Thyroid gland (tissue), 4 donors: ENCODE results near the gene NRG3. TPM values are rescaled to one million over a fixed set of nuclear protein-coding genes. Genes with fewer than 3 reads are reported as not detected.

Experiments
- DNase-seq, 2 donors: peaks; one replicate each; pipeline ENCODE4 v3.0.0-alpha.2; 2019
- H3K27ac ChIP-seq, 3 donors: fragments of 200-600 bp; sonication (generic); 1 replicate in 2 of 3; 2 replicates in 1 of 3; pipeline ENCODE4 v1.5.1; 2016 to 2019; ENCODE audit warnings: mild to moderate bottlenecking in 1 of 3, moderate library complexity in 1 of 3
- H3K27me3 ChIP-seq: fragments of 200-600 bp; sonication (generic); one replicate; pipeline ENCODE4 v1.5.1; 2019
- H3K36me3 ChIP-seq, 2 donors: fragments of 200-600 bp; sonication (generic); one replicate each; pipeline ENCODE4 v1.5.1; 2016 to 2019
- H3K4me1 ChIP-seq, 2 donors: fragments of 200-600 bp; sonication (generic); one replicate each; pipeline ENCODE4 v1.5.1; 2017 to 2019
- H3K4me3 ChIP-seq, 3 donors: fragments of 200-600 bp; sonication (generic); replicated peaks in 1 of 3; 1 replicate in 2 of 3; 2 replicates in 1 of 3; pipeline ENCODE4 v1.5.1; 2016; ENCODE audit warnings: mild to moderate bottlenecking in 1 of 3
- H3K9me3 ChIP-seq: fragments of 200-600 bp; sonication (generic); one replicate; pipeline ENCODE4 v1.5.1; 2017
- POLR2A ChIP-seq, 2 donors: fragments of 450-650 bp; IDR thresholded peaks; one replicate each; pipeline ENCODE4 v1.6.1; 2017; ENCODE audit warnings: antibody characterized with exemption in 2 of 2, mild to moderate bottlenecking in 2 of 2, moderate library complexity in 1 of 2
- WGBS, 2 donors: methylation state at CpG; one replicate each; pipeline ENCODE4 v1.1.5; 2017; 5-methylcytosine and 5-hydroxymethylcytosine counted together
- intact Hi-C: fragments of 100-400 bp; cut with DNase I; formaldehyde crosslinking; loops from one replicate; pipeline ENCODE4 v1.15.1; 2023
- total RNA-seq, 4 donors: library from RNA; depleted of rRNA; stranded (reverse); fragments of >200 nt; gene quantifications; one replicate each; pipeline ENCODE4 v1.2.3, GENCODE V29; 2016
- TF ChIP-seq, protein P1 (sequence below), 6 experiments: fragments of 200-600 bp in 3 of 6; fragments of 450-650 bp in 3 of 6; sonication (generic) in 3 of 6; IDR thresholded peaks; one replicate each; pipeline ENCODE4 v1.5.1; 2016 to 2019; ENCODE audit warnings: antibody characterized with exemption in 6 of 6, mild to moderate bottlenecking in 2 of 6, inconsistent platforms in 1 of 6, moderate library complexity in 1 of 6

Gene NRG3
- total RNA-seq, 4 donors from 2014 or later = 0.67 to 1.8 (median 1.3) TPM

DNA sequence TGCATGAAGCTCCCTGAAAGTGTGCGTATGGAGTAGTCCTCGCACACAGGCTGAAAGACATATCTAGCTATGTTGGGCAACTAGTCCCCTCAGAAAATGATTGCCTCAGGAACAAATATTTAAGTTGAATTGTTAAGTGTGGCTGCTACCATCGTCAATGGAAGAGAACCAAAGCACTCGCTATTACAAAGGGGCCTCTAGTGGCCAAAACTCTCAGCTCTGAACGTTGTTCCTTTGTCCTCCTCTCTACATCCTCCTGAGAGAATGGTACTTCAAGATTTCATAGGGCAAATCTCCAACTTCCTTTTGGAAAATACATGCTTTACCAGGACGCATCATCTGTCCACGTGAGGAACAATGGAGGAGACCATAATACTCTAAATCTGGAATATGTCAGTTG, 209.9 kb downstream of the NRG3 start:
- intact Hi-C loops = no loop called here
- DNase-seq = no peak
- Histone ChIP-seq H3K36me3 (no peaks in the 10 kb centered on the region), H3K4me3 (no peak overlapping the region), H3K27me3 (no peaks in the 10 kb centered on the region), H3K9me3 (no peaks in the 10 kb centered on the region), H3K27ac (no peak overlapping the region), H3K4me1 (no peaks in the 10 kb centered on the region)
- WGBS, 2 donors = 78 to 80% methylated on average over 7 of the region's 7 CpGs
- TF ChIP-seq, protein P1, sequence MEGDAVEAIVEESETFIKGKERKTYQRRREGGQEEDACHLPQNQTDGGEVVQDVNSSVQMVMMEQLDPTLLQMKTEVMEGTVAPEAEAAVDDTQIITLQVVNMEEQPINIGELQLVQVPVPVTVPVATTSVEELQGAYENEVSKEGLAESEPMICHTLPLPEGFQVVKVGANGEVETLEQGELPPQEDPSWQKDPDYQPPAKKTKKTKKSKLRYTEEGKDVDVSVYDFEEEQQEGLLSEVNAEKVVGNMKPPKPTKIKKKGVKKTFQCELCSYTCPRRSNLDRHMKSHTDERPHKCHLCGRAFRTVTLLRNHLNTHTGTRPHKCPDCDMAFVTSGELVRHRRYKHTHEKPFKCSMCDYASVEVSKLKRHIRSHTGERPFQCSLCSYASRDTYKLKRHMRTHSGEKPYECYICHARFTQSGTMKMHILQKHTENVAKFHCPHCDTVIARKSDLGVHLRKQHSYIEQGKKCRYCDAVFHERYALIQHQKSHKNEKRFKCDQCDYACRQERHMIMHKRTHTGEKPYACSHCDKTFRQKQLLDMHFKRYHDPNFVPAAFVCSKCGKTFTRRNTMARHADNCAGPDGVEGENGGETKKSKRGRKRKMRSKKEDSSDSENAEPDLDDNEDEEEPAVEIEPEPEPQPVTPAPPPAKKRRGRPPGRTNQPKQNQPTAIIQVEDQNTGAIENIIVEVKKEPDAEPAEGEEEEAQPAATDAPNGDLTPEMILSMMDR (IDR thresholded peaks at IDR 0.05) = no peak
- no peak for TF ChIP-seq POLR2A (IDR thresholded peaks at IDR 0.05)

DNA sequence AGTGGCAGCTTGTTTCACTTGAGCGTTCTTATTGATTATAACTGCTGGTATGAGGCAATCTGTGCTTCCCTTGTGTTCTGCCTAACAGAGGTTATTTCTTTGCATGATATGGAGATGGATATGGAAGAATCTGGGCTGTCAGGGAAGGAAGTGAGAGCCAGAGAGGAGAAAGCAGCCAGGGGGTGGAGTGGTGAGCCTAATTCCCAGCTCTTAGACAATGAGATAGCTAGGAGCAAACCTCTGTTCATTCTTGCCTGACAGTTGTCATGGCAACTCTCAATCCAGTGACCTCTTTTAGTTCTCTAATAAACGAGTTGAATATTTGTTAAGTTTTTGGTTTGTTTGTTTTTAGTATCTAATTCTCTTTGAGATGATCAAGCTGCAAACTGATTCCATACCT, 214.3 kb downstream of the NRG3 start:
- Histone ChIP-seq H3K9me3 (no peaks in the 10 kb centered on the region), H3K27me3 (no peaks in the 10 kb centered on the region), H3K4me1 (no peaks in the 10 kb centered on the region), H3K27ac (no peak overlapping the region), H3K4me3 (no peak overlapping the region), H3K36me3 (no peaks in the 10 kb centered on the region)
- intact Hi-C loops = no loop called here
- WGBS, 2 donors = 35 to 43% methylated on average over 2 of the region's 2 CpGs
- TF ChIP-seq, protein P1 (IDR thresholded peaks at IDR 0.05) = no peak
- no peak for TF ChIP-seq POLR2A (IDR thresholded peaks at IDR 0.05)
- peak; percentile 6 to 11 for DNase-seq

DNA sequence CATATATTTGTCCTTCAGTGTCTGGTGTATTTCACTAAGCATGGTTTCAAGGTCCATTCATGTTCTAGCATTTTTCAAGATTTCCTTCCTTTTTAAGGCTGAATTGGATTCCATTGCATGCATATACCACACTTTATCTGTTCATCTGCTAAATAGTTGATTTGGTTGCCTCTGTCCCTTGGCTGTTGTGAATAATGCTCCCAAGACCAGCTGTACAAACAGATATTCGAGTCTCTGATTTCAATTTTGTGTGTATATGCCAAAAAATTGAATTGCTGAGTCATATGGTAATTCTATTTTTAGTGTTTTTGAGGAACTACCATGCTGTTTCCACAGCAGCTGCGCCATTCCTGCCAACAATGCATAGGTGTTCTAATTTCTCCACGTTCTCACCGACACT, 216.4 kb downstream of the NRG3 start:
- H3K4me1 ChIP-seq = no peaks in the 10 kb centered on the region
- H3K27me3 ChIP-seq = no peaks in the 10 kb centered on the region
- TF ChIP-seq POLR2A (IDR thresholded peaks at IDR 0.05) = no peak
- TF ChIP-seq, protein P1 (IDR thresholded peaks at IDR 0.05) = no peak
- intact Hi-C loops = no loop called here
- 88 to 92% methylated on average over 4 of the region's 4 CpGs for WGBS, 2 donors
- no peaks in the 10 kb centered on the region for H3K36me3 ChIP-seq
- no peak overlapping the region for H3K4me3 ChIP-seq
- DNase-seq = no peak
- H3K27ac ChIP-seq = no peak overlapping the region
- H3K9me3 ChIP-seq = no peaks in the 10 kb centered on the region

GRCh38 chr10:82092111-82092510, 217.1 kb downstream of the NRG3 start:
- H3K36me3 ChIP-seq = no peaks in the 10 kb centered on the region
- DNase-seq = no peak
- no peaks in the 10 kb centered on the region for H3K9me3 ChIP-seq
- WGBS, 2 donors = 45 to 70% methylated on average over 2 of the region's 2 CpGs
- no peaks in the 10 kb centered on the region for H3K27me3 ChIP-seq
- TF ChIP-seq, protein P1 (IDR thresholded peaks at IDR 0.05) = no peak
- TF ChIP-seq POLR2A (IDR thresholded peaks at IDR 0.05) = no peak
- H3K27ac ChIP-seq = no peak overlapping the region
- no peak overlapping the region for H3K4me3 ChIP-seq
- intact Hi-C loops = no loop called here
- H3K4me1 ChIP-seq = no peaks in the 10 kb centered on the region

DNA sequence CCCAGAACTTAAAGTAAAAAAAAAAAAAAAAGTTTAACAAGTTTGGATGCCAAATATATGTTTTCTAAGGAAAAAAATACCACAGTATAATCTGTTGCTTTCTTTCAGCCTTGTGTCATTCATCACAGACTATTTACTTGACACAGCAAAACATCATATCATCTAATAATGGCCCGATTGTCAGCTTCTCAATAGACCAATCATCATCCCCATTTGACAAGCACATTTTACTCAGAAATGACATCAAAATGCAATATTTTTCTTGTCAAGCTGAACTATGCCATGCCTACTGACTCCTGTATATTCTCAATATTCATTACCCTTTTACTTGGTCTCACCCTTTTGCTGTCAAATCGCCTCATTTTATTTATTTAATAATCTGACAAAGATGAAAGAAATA, 249.7 kb downstream of the NRG3 start:
- TF ChIP-seq, protein P1 (IDR thresholded peaks at IDR 0.05) = no peak
- no peak for TF ChIP-seq POLR2A (IDR thresholded peaks at IDR 0.05)
- Histone ChIP-seq H3K4me3 (no peak overlapping the region), H3K9me3 (no peaks in the 10 kb centered on the region), H3K4me1 (no peaks in the 10 kb centered on the region), H3K27ac (no peak overlapping the region), H3K27me3 (no peaks in the 10 kb centered on the region), H3K36me3 (no peaks in the 10 kb centered on the region)
- intact Hi-C loops = no loop called here
- WGBS, 2 donors = 87 to 89% methylated on average over 2 of the region's 2 CpGs
- DNase-seq = no peak
